Colonic mucosa (tissue), 4 donors: ENCODE measurements around the gene KLF7. TPM values are rescaled to one million over a fixed set of nuclear protein-coding genes. Genes with fewer than 3 reads are reported as not detected.

ENCODE experiments used
- DNase-seq: peaks from one replicate; pipeline ENCODE4 v3.0.0-alpha.2; 2020
- H3K27ac ChIP-seq: fragments of 200-600 bp; one replicate; pipeline ENCODE4 v1.8.0; 2021
- H3K27me3 ChIP-seq: fragments of 200-600 bp; one replicate; pipeline ENCODE4 v1.8.0; 2021
- H3K36me3 ChIP-seq: fragments of 200-600 bp; one replicate; pipeline ENCODE4 v1.8.0; 2021
- H3K4me1 ChIP-seq: fragments of 200-600 bp; one replicate; pipeline ENCODE4 v1.8.0; 2021; ENCODE audit warnings: mild to moderate bottlenecking
- H3K4me3 ChIP-seq: fragments of 200-600 bp; one replicate; pipeline ENCODE4 v1.8.0; 2021
- H3K9ac ChIP-seq, 2 donors: one replicate each; pipeline ENCODE4 v1.7.0; 2013; ENCODE audit warnings: control low read depth in 2 of 2, low read depth in 2 of 2, low read length in 2 of 2
- H3K9me3 ChIP-seq: fragments of 200-600 bp; one replicate; pipeline ENCODE4 v1.8.0; 2021
- CTCF ChIP-seq: fragments of 200-600 bp; IDR thresholded peaks from one replicate; pipeline ENCODE4 v1.8.0; 2022; ENCODE audit warnings: antibody characterized with exemption, mild to moderate bottlenecking
- intact Hi-C: fragments of 100-400 bp; cut with DNase I; formaldehyde crosslinking; loops from one replicate; pipeline ENCODE4 v1.14.1; 2022
- total RNA-seq, 2 donors: library from RNA; stranded (reverse); fragmentation: NEBNext Ultra II Directional in 1 of 2; extraction: Animal tissue kit (Norgen Biotek cat#: 25700) in 1 of 2; gene quantifications; one replicate each; pipeline ENCODE4 v1.2.1, GENCODE V29; 2021
- donor health status: healthy.
- donor health status: DM: no; HTN: no; CAD: no.
- donor health status: DM: no; HTN: no; CAD: no.

The KLF7 gene
- total RNA-seq, 2 donors from 2014 or later, result 4.7 to 12.9 TPM

GRCh38 chr2:207107131-207107530, 58.6 kb downstream of the KLF7 start:
- no peaks in the 10 kb centered on the region for H3K36me3 ChIP-seq
- H3K27ac ChIP-seq, result no peak overlapping the region
- H3K27me3 ChIP-seq, result no peaks in the 10 kb centered on the region
- H3K9me3 ChIP-seq, result no peaks in the 10 kb centered on the region
- TF ChIP-seq CTCF, result no peak
- H3K4me3 ChIP-seq, result no peak overlapping the region
- H3K4me1 ChIP-seq, result no peaks in the 10 kb centered on the region
- no peak for DNase-seq
- intact Hi-C loops, result no loop called here
- H3K9ac ChIP-seq, result no peak overlapping the region

- no peak overlapping the region for H3K27ac ChIP-seq
- H3K4me1 ChIP-seq, result no peaks in the 10 kb centered on the region
- no peaks in the 10 kb centered on the region for H3K27me3 ChIP-seq
- DNase-seq, result no peak
- H3K9ac ChIP-seq, result no peak overlapping the region
- H3K36me3 ChIP-seq, result no peaks in the 10 kb centered on the region
- TF ChIP-seq CTCF, result no peak
- no peaks in the 10 kb centered on the region for H3K9me3 ChIP-seq
- H3K4me3 ChIP-seq, result no peak overlapping the region
- intact Hi-C loops, result no loop called here
Observed at GRCh38 chr2:207103132-207103531, 62.6 kb downstream of the KLF7 start.

- Histone ChIP-seq H3K4me3 (no peak overlapping the region), H3K9me3 (no peaks in the 10 kb centered on the region), H3K27me3 (no peaks in the 10 kb centered on the region), H3K4me1 (no peaks in the 10 kb centered on the region), H3K36me3 (no peaks in the 10 kb centered on the region), H3K27ac (no peak overlapping the region), H3K9ac (no peak overlapping the region)
- TF ChIP-seq CTCF, result no peak
- intact Hi-C loops, result no loop called here
- DNase-seq, result no peak
Observed at GRCh38 chr2:207101984-207102383, 63.8 kb downstream of the KLF7 start.

- H3K9me3 ChIP-seq, result no peaks in the 10 kb centered on the region
- intact Hi-C loops, result no loop called here
- no peak overlapping the region for H3K27ac ChIP-seq
- no peaks in the 10 kb centered on the region for H3K4me1 ChIP-seq
- no peaks in the 10 kb centered on the region for H3K36me3 ChIP-seq
- H3K4me3 ChIP-seq, result no peak overlapping the region
- no peak for TF ChIP-seq CTCF
- no peak overlapping the region for H3K9ac ChIP-seq
- H3K27me3 ChIP-seq, result no peaks in the 10 kb centered on the region
- DNase-seq, result no peak
Observed at GRCh38 chr2:207097278-207097677, 68.5 kb downstream of the KLF7 start.

GRCh38 chr2:207095963-207096362, 69.8 kb downstream of the KLF7 start:
- no peak for TF ChIP-seq CTCF
- Histone ChIP-seq H3K9ac (no peak overlapping the region), H3K36me3 (no peaks in the 10 kb centered on the region), H3K4me3 (no peak overlapping the region), H3K9me3 (no peaks in the 10 kb centered on the region), H3K27ac (no peak overlapping the region), H3K27me3 (no peaks in the 10 kb centered on the region), H3K4me1 (no peaks in the 10 kb centered on the region)
- DNase-seq, result no peak
- intact Hi-C loops, result no loop called here

GRCh38 chr2:207093234-207093633, 72.5 kb downstream of the KLF7 start:
- Histone ChIP-seq H3K27ac (no peak overlapping the region), H3K36me3 (no peaks in the 10 kb centered on the region), H3K9ac (no peak overlapping the region), H3K9me3 (no peaks in the 10 kb centered on the region), H3K4me3 (no peak overlapping the region), H3K27me3 (no peaks in the 10 kb centered on the region), H3K4me1 (no peaks in the 10 kb centered on the region)
- intact Hi-C loops, result no loop called here
- no peak for TF ChIP-seq CTCF
- no peak for DNase-seq
